HepG2 (cell line): ENCODE data around the gene ZP2. TPM values are rescaled to one million over a fixed set of nuclear protein-coding genes. Genes with fewer than 3 reads are reported as not detected.

Source experiments
- ATAC-seq: fragments of 200-7000 bp; cut with Tn5 transposase; 3 replicates; pipeline ENCODE4 v1.9.1; 2020; ENCODE audit warnings: mild to moderate bottlenecking, moderate library complexity
- BruUV-seq: library from RNA; stranded (reverse); fragments of 400-500 nt; replicated peaks from 2 replicates; lab custom pipeline; 2021; lab: Mats Ljungman, UMichigan
- CTCF ChIA-PET: fragments of 300-600 bp; formaldehyde crosslinking; extraction: SDS; loops from one replicate; lab custom pipeline; 2021; ENCODE audit warnings: low total read pairs, inconsistent platforms, low intra/inter-chr PET ratio; lab: Yijun Ruan, JAX
- POLR2A ChIA-PET: fragments of 350-600 bp; sonication (Branson Sonifier 250); formaldehyde crosslinking; loops from one replicate; lab custom pipeline; 2020; ENCODE audit warnings: antibody characterized with exemption, inconsistent platforms; lab: Yijun Ruan, JAX
- DNase-seq: peaks from one replicate; pipeline ENCODE4 v3.0.0-alpha.2; 2015; ENCODE audit warnings: low spot score
- FAIRE-seq: peaks from 3 replicates; lab custom pipeline; 2011; peaks lifted over from hg19 to GRCh38; lab: Jason Lieb, UNC
- H2AFZ ChIP-seq: one replicate; pipeline ENCODE4 v1.6.1; 2011; ENCODE audit warnings: low read length, inconsistent platforms
- H3K27ac ChIP-seq: fragments of 300-600 bp; 3 replicates; pipeline ENCODE4 v1.8.0; 2011; ENCODE audit warnings: mixed run types, mild to moderate bottlenecking, mixed read lengths, low read length, inconsistent platforms; ENCODE audit not compliant: insufficient read depth; ENCODE audit errors: extremely low read length
- H3K27me3 ChIP-seq, 2 experiments: fragments of 200-600 bp in 1 of 2; 2 replicates in 1 of 2; 3 replicates in 1 of 2; pipeline versions ENCODE4 v1.6.0 to v1.8.0; 2011; ENCODE audit warnings: low read length in 2 of 2, mild to moderate bottlenecking in 2 of 2, moderate library complexity in 2 of 2, inconsistent platforms in 1 of 2; ENCODE audit not compliant: insufficient read depth in 2 of 2, control insufficient read depth in 1 of 2
- H3K36me3 ChIP-seq, 2 experiments: fragments of 200-600 bp in 1 of 2; replicated peaks in 1 of 2; 2 replicates in 1 of 2; 3 replicates in 1 of 2; pipeline versions ENCODE4 v1.5.1 to v1.8.0; 2011; ENCODE audit warnings: low read length in 2 of 2, inconsistent platforms in 1 of 2; ENCODE audit not compliant: insufficient read depth in 2 of 2, control insufficient read depth in 1 of 2
- H3K4me1 ChIP-seq: 2 replicates; pipeline ENCODE4 v1.5.1; 2012; ENCODE audit warnings: low read length, inconsistent platforms; ENCODE audit not compliant: insufficient read depth
- H3K4me2 ChIP-seq: 2 replicates; pipeline ENCODE4 v1.6.0; 2011; ENCODE audit warnings: low read depth, low read length, inconsistent platforms
- H3K4me3 ChIP-seq, 3 experiments: fragments of 200-600 bp in 1 of 3; sonication (generic), shearing (Covaris generic) in 1 of 3; replicated peaks in 1 of 3; 2 replicates each; pipeline ENCODE4 v1.5.1; 2011 to 2016; ENCODE audit warnings: low read length in 3 of 3, inconsistent platforms in 2 of 3, low read depth in 2 of 3, mild to moderate bottlenecking in 2 of 3, control low read depth in 1 of 3, mixed read lengths in 1 of 3; ENCODE audit not compliant: insufficient read depth in 1 of 3
- H3K79me2 ChIP-seq: one replicate; pipeline ENCODE4 v1.6.1; 2011; ENCODE audit warnings: low read length, inconsistent platforms; ENCODE audit not compliant: insufficient read depth
- H3K9ac ChIP-seq: 2 replicates; pipeline ENCODE4 v1.6.0; 2011; ENCODE audit warnings: mild to moderate bottlenecking, low read depth, low read length, inconsistent platforms; ENCODE audit not compliant: insufficient read depth
- H3K9me3 ChIP-seq: 2 replicates; pipeline ENCODE4 v1.5.1; 2012; ENCODE audit warnings: mild to moderate bottlenecking, low read length
- H4K20me1 ChIP-seq: 2 replicates; pipeline ENCODE4 v1.6.0; 2011; ENCODE audit warnings: inconsistent platforms, mild to moderate bottlenecking, low read length, moderate library complexity; ENCODE audit not compliant: insufficient read depth
- CBX1 ChIP-seq: IDR thresholded peaks from one replicate; pipeline ENCODE4 v1.6.1; 2016; ENCODE audit warnings: antibody characterized with exemption, low read depth
- ETV5 ChIP-seq: IDR thresholded peaks from 2 replicates; pipeline ENCODE4 v1.6.1; 2018; ENCODE audit warnings: missing biosample characterization, missing genetic modification reagents, inconsistent platforms, borderline replicate concordance
- GPBP1L1 ChIP-seq: sonication (generic); formaldehyde crosslinking; IDR thresholded peaks from 2 replicates; pipeline ENCODE4 v1.5.0; 2020; ENCODE audit warnings: mild to moderate bottlenecking, missing genetic modification reagents
- HDAC1 ChIP-seq: sonication (generic); formaldehyde crosslinking; IDR thresholded peaks from 2 replicates; pipeline ENCODE4 v1.5.1; 2020; ENCODE audit warnings: mild to moderate bottlenecking, missing genetic modification reagents
- IRF2 ChIP-seq: IDR thresholded peaks from 2 replicates; pipeline ENCODE4 v1.6.1; 2018; ENCODE audit warnings: missing genetic modification reagents, missing compliant biosample characterization
- KDM1A ChIP-seq: IDR thresholded peaks from 2 replicates; pipeline ENCODE4 v1.6.1; 2016; ENCODE audit warnings: missing compliant biosample characterization
- MEIS1 ChIP-seq: sonication (generic); formaldehyde crosslinking; IDR thresholded peaks from 2 replicates; pipeline ENCODE4 v1.9.0; 2021; ENCODE audit warnings: mild to moderate bottlenecking, missing genetic modification reagents, moderate library complexity, borderline replicate concordance
- PCBP2 ChIP-seq: fragments of 200-400 bp; formaldehyde crosslinking; optimal IDR thresholded peaks from 2 replicates; pipeline ENCODE3; 2018; ENCODE audit warnings: low read length, low read depth; ENCODE audit not compliant: poor library complexity, severe bottlenecking
- PHF21A ChIP-seq: sonication (generic); formaldehyde crosslinking; IDR thresholded peaks from 2 replicates; pipeline ENCODE4 v1.5.0; 2020; ENCODE audit warnings: mild to moderate bottlenecking, missing genetic modification reagents
- ZMYM2 ChIP-seq: sonication (generic); formaldehyde crosslinking; IDR thresholded peaks from 2 replicates; pipeline ENCODE4 v1.8.0; 2022; ENCODE audit warnings: mild to moderate bottlenecking, missing genetic modification reagents
- ZNF18 ChIP-seq: sonication (generic); formaldehyde crosslinking; IDR thresholded peaks from 2 replicates; pipeline ENCODE4 v1.8.0; 2022; ENCODE audit warnings: mild to moderate bottlenecking, missing genetic modification reagents; ENCODE audit not compliant: insufficient replicate concordance
- ZNF740 ChIP-seq: sonication (generic); formaldehyde crosslinking; IDR thresholded peaks from 2 replicates; pipeline ENCODE4 v1.4.0; 2020; ENCODE audit warnings: missing genetic modification reagents
- ZSCAN31 ChIP-seq: sonication (generic); formaldehyde crosslinking; IDR thresholded peaks from 2 replicates; pipeline ENCODE4 v1.5.0; 2020; ENCODE audit warnings: low read depth, mild to moderate bottlenecking, missing genetic modification reagents
- WGBS: methylation state at CpG from one replicate; pipeline ENCODE4 v1.1.6; 2017; ENCODE audit warnings: low lambda C conversion rate; 5-methylcytosine and 5-hydroxymethylcytosine counted together
- in situ Hi-C: cut with HindIII; loops from 2 replicates; pipeline ENCODE4 v1.10.0; 2017; ENCODE audit warnings: low pct_unique_long_range_greater_than_20kb; ENCODE audit not compliant: extremely low pct_ligation_motif_present
- intact Hi-C: fragments of 100-400 bp; cut with micrococcal nuclease; formaldehyde crosslinking; loops from one replicate; pipeline ENCODE4 v1.10.0; 2022; ENCODE audit not compliant: unreplicated experiment
- polyA plus RNA-seq, 8 experiments: library from polyadenylated mRNA; depleted of rRNA in 3 of 8; stranded (reverse) in 7 of 8; unstranded in 1 of 8; fragments of >200 nt; fragmentation: Illumina TruSeq in 4 of 8; extraction: Trizol in 4 of 8; gene quantifications; 2 replicates each; pipeline versions ENCODE4 v1.2.1 to v1.2.3, GENCODE V29; 2011 to 2016; ENCODE audit warnings: low read depth in 4 of 8, missing spikeins in 1 of 8, mixed read lengths in 1 of 8; ENCODE audit not compliant: insufficient read depth in 1 of 8
- total RNA-seq, 5 experiments: library from RNA; depleted of rRNA; stranded (reverse); fragments of >200 nt; fragmentation: Illumina TruSeq; extraction: Trizol; gene quantifications; 2 replicates each; pipeline ENCODE4 v1.2.3, GENCODE V29; 2016; ENCODE audit warnings: low read depth in 1 of 5
- TF ChIP-seq, protein P1 (sequence below): sonication (generic); formaldehyde crosslinking; IDR thresholded peaks from 2 replicates; pipeline ENCODE4 v1.4.0; 2020; ENCODE audit warnings: missing genetic modification reagents, borderline replicate concordance

Gene ZP2
- total and polyA plus RNA-seq, 2 of the 13 experiments (the other 11 are each of a cell fraction or from before 2014, with no cell fraction given), result not detected

GRCh38 chr16:21159281-21159951 lies 52.0 kb downstream of the ZP2 start:
- H3K9me3 ChIP-seq, result no peaks in the 10 kb centered on the region
- in situ Hi-C loops, result loop anchor here (5.0 to 25.0 kb wide), 3 partner anchors 143 to 1178 kb away; no protein-coding TSS in a partner anchor
- no peak overlapping the region for H2AFZ ChIP-seq
- H3K4me3 ChIP-seq, result peak overlapping the region; percentile 79 to 88 (median 80)
- no peak overlapping the region for H3K9ac ChIP-seq
- BruUV-seq, result TSS peak; percentile 38
- ATAC-seq, result peak; percentile 14; the same call in 2 of the 3 replicates
- H3K4me1 ChIP-seq, result peaks cover 33% of the 10 kb centered on the region
- POLR2A ChIA-PET, result interaction anchor here (1.1 to 1.8 kb wide), 3 partner anchors 28 to 141 kb away, joined by 5 to 12 read pairs (median 5); no protein-coding TSS in a partner anchor
- no peaks in the 10 kb centered on the region for H4K20me1 ChIP-seq
- peaks cover 2 to 18% of the 10 kb centered on the region in 2 experiments; a peak in 2 of 5 replicates for H3K27me3 ChIP-seq
- WGBS, result 44% methylated on average over 25 of the region's 27 CpGs
- peak overlapping the region; percentile 98 for H3K4me2 ChIP-seq
- intact Hi-C loops, result loop anchor here (5.0 to 10.0 kb wide), 2 partner anchors 188 to 395 kb away; no protein-coding TSS in a partner anchor
- no peak for DNase-seq
- H3K27ac ChIP-seq, result no peak overlapping the region
- no peak for FAIRE-seq
- CTCF ChIA-PET, result interaction anchor here (4.0 kb wide), 1 partner anchor 141 kb away, joined by 60 read pairs; no protein-coding TSS in a partner anchor
- no peaks in the 10 kb centered on the region for H3K36me3 ChIP-seq
- H3K79me2 ChIP-seq, result no peaks in the 10 kb centered on the region
- TF ChIP-seq GPBP1L1 (CRISPR knock-in tag) (no peak), ZSCAN31 (CRISPR knock-in tag) (no peak), ZNF740 (CRISPR knock-in tag) (no peak), ETV5 (CRISPR knock-in tag) (no peak), HDAC1 (CRISPR knock-in tag) (no peak), ZMYM2 (CRISPR knock-in tag) (no peak), PHF21A (CRISPR knock-in tag) (no peak), ZNF18 (CRISPR knock-in tag) (no peak), IRF2 (CRISPR knock-in tag) (no peak), PCBP2 (no peak), KDM1A (CRISPR knock-in tag) (no peak), CBX1 (no peak), MEIS1 (CRISPR knock-in tag) (no peak)
- TF ChIP-seq, protein P1, sequence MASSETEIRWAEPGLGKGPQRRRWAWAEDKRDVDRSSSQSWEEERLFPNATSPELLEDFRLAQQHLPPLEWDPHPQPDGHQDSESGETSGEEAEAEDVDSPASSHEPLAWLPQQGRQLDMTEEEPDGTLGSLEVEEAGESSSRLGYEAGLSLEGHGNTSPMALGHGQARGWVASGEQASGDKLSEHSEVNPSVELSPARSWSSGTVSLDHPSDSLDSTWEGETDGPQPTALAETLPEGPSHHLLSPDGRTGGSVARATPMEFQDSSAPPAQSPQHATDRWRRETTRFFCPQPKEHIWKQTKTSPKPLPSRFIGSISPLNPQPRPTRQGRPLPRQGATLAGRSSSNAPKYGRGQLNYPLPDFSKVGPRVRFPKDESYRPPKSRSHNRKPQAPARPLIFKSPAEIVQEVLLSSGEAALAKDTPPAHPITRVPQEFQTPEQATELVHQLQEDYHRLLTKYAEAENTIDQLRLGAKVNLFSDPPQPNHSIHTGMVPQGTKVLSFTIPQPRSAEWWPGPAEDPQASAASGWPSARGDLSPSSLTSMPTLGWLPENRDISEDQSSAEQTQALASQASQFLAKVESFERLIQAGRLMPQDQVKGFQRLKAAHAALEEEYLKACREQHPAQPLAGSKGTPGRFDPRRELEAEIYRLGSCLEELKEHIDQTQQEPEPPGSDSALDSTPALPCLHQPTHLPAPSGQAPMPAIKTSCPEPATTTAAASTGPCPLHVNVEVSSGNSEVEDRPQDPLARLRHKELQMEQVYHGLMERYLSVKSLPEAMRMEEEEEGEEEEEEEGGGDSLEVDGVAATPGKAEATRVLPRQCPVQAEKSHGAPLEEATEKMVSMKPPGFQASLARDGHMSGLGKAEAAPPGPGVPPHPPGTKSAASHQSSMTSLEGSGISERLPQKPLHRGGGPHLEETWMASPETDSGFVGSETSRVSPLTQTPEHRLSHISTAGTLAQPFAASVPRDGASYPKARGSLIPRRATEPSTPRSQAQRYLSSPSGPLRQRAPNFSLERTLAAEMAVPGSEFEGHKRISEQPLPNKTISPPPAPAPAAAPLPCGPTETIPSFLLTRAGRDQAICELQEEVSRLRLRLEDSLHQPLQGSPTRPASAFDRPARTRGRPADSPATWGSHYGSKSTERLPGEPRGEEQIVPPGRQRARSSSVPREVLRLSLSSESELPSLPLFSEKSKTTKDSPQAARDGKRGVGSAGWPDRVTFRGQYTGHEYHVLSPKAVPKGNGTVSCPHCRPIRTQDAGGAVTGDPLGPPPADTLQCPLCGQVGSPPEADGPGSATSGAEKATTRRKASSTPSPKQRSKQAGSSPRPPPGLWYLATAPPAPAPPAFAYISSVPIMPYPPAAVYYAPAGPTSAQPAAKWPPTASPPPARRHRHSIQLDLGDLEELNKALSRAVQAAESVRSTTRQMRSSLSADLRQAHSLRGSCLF (CRISPR knock-in tag), result no peak
